HG03442 (cell line): ENCODE measurements around the gene IGF1.
"Not testable (repeated sequence)": the region's sequence is repeated elsewhere in the genome, so short reads cannot be mapped to it uniquely, and the experiment has no call there.

Experiments
- ATAC-seq: cut with Tn5 transposase; IDR thresholded peaks from one replicate; pipeline ENCODE4 v1.9.1; 2021; ENCODE audit warnings: mild to moderate bottlenecking, moderate library complexity; ENCODE audit not compliant: unreplicated experiment

The IGF1 gene

GRCh38 chr12:102463659-102464249 lies 16.6 kb downstream of the IGF1 start:
- ATAC-seq: no peak

GRCh38 chr12:102462795-102463465 lies 17.4 kb downstream of the IGF1 start:
- no peak for ATAC-seq

GRCh38 chr12:102462386-102462785 lies 18.0 kb downstream of the IGF1 start:
- no peak for ATAC-seq

- ATAC-seq: no peak
Measured at GRCh38 chr12:102461501-102461900, 18.9 kb downstream of the IGF1 start.

GRCh38 chr12:102459314-102459713 lies 21.0 kb downstream of the IGF1 start:
- no peak for ATAC-seq

- ATAC-seq: no peak
Measured at GRCh38 chr12:102454808-102455760, 25.3 kb downstream of the IGF1 start.

GRCh38 chr12:102454330-102454729 lies 26.0 kb downstream of the IGF1 start:
- ATAC-seq: no peak

- no peak for ATAC-seq
Measured at GRCh38 chr12:102452605-102453004, 27.8 kb downstream of the IGF1 start.

- not testable (repeated sequence) for ATAC-seq
Measured at GRCh38 chr12:102449018-102449417, 31.3 kb downstream of the IGF1 start.

- ATAC-seq: not testable (repeated sequence)
Measured at GRCh38 chr12:102447426-102447825, 32.9 kb downstream of the IGF1 start.

GRCh38 chr12:102444707-102445106 lies 35.7 kb downstream of the IGF1 start:
- ATAC-seq: no peak

GRCh38 chr12:102444093-102444492 lies 36.3 kb downstream of the IGF1 start:
- no peak for ATAC-seq

- ATAC-seq: no peak
Measured at GRCh38 chr12:102441077-102441596, 39.2 kb downstream of the IGF1 start.

- no peak for ATAC-seq
Measured at GRCh38 chr12:102439426-102440405, 40.6 kb downstream of the IGF1 start.

- no peak for ATAC-seq
Measured at GRCh38 chr12:102438827-102439210, 41.5 kb downstream of the IGF1 start.

GRCh38 chr12:102438047-102438826 lies 42.1 kb downstream of the IGF1 start:
- no peak for ATAC-seq

GRCh38 chr12:102437511-102437910 lies 42.9 kb downstream of the IGF1 start:
- no peak for ATAC-seq

- no peak for ATAC-seq
Measured at GRCh38 chr12:102436867-102437266, 43.5 kb downstream of the IGF1 start.

- ATAC-seq: no peak
Measured at GRCh38 chr12:102435827-102436436, 44.4 kb downstream of the IGF1 start.
